ENCODE data around the gene EIF5B. TPM values are rescaled to one million over a fixed set of nuclear protein-coding genes. Genes with fewer than 3 reads are reported as not detected.

EIF5B gene
- total and polyA plus RNA-seq, 2 of the 4 experiments (the other 2 are of a cell fraction) = 19.7 to 21.8 TPM

DNA sequence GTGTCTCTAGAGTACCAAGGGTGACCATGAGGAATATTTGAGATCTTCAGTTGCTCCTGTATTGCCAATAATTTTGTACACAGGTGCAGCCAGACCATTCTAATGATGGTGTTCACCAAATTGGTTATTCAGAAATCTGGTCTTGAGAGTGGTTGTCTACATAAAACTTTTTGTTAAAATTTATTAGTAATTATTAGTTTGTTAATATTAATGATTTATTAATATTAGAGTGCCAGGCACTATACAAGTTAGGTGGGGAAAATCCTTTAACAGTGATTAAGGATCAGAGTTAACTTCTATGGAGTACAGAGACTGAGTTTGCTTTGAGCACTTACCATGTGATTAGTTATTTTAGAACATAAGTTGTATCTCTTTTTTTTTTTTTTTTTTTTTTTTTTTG lies 9.0 kb downstream of the EIF5B start:
- intact Hi-C loops (cut with micrococcal nuclease) (no loop called here), dilution Hi-C loops (cut with HindIII; ENCODE audit: low sequenced_read_pairs, unreplicated experiment) (no loop called here)
- CTCF ChIA-PET = interaction anchor here (0.9 kb wide), 1 partner anchor 10 kb away, joined by 3 read pairs; the partner anchor contains the start of gene TXNDC9

More for the DNA sequence above, 9.0 kb downstream of the EIF5B start:
- Histone ChIP-seq H3K79me1 (ENCODE audit: low read depth in 1 of 2, low read length in 2 of 2) (peaks cover 10 to 41% of the 10 kb centered on the region in 2 experiments), H3K9ac (ENCODE audit: low read depth, low read length) (no peak overlapping the region), H3K36me3 (ENCODE audit: control insufficient read depth, insufficient read depth, low read length) (no peaks in the 10 kb centered on the region), H3K9me3 (ENCODE audit: control insufficient read depth, insufficient read depth, low read length) (no peaks in the 10 kb centered on the region), H3K27ac (ENCODE audit: insufficient read depth, low read length) (no peak overlapping the region), H3K9me1 (ENCODE audit: insufficient read depth, low read length) (peaks cover 3% of the 10 kb centered on the region; the same call in 1 of the 2 replicates), H3K23ac (ENCODE audit: low read depth, low read length) (no peak overlapping the region), H4K5ac (ENCODE audit: low read depth, low read length) (no peak overlapping the region), H2AK5ac (ENCODE audit: low read depth, low read length) (no peak overlapping the region), H4K91ac (ENCODE audit: insufficient read depth, low read depth, low read length) (no peak overlapping the region), H3K4me1 (ENCODE audit: control insufficient read depth, insufficient read depth, low read length) (no peaks in the 10 kb centered on the region), H3K4me2 (ENCODE audit: low read depth, low read length) (no peak overlapping the region), H2BK5ac (ENCODE audit: low read depth, low read length, poor library complexity, severe bottlenecking) (no peak overlapping the region), H3K56ac (ENCODE audit: extremely low read depth, insufficient read depth, low read length) (no peak overlapping the region), H4K20me1 (ENCODE audit: insufficient read depth, low read length) (peaks cover 62% of the 10 kb centered on the region), H3K27me3 (ENCODE audit: control insufficient read depth, insufficient read depth, low read length) (no peaks in the 10 kb centered on the region), H2BK20ac (ENCODE audit: low read depth, low read length) (no peak overlapping the region), H3K4ac (ENCODE audit: low read depth, low read length) (no peak overlapping the region), H2BK120ac (ENCODE audit: low read depth, low read length) (no peak overlapping the region), H3K18ac (ENCODE audit: low read depth, low read length) (no peak overlapping the region), H3K4me3 (ENCODE audit: insufficient read depth, low read depth, low read length) (no peak overlapping the region), H2BK15ac (ENCODE audit: low read depth, low read length) (no peak overlapping the region), H2AK9ac (replicated peaks; ENCODE audit: low read depth, low read length, poor library complexity) (no peak overlapping the region), H4K8ac (ENCODE audit: low read depth in 2 of 2, low read length in 2 of 2) (no peak overlapping the region), H3K14ac (replicated peaks; ENCODE audit: low read depth, low read length) (no peak overlapping the region), H2AFZ (replicated peaks; ENCODE audit: low read length, poor library complexity) (no peak overlapping the region)
- no TSS peak for BruUV-seq (replicated peaks)
- POLR2A ChIA-PET (ENCODE audit: unreplicated experiment) = no interaction called here
- in situ Hi-C loops (cut with MboI; ENCODE audit: low sequenced_read_pairs) = no loop called here
- TF ChIP-seq RCOR1 (IDR thresholded peaks at IDR 0.05; ENCODE audit: insufficient replicate concordance, low read length) (no peak), MAZ (IDR thresholded peaks at IDR 0.05; ENCODE audit: borderline replicate concordance, low read depth, low read length) (no peak), CHD1 (IDR thresholded peaks at IDR 0.05; ENCODE audit: low read depth, low read length) (no peak), MXI1 (IDR thresholded peaks at IDR 0.05; ENCODE audit: borderline replicate concordance, low read depth, low read length) (no peak)
- TF ChIP-seq, protein P1, sequence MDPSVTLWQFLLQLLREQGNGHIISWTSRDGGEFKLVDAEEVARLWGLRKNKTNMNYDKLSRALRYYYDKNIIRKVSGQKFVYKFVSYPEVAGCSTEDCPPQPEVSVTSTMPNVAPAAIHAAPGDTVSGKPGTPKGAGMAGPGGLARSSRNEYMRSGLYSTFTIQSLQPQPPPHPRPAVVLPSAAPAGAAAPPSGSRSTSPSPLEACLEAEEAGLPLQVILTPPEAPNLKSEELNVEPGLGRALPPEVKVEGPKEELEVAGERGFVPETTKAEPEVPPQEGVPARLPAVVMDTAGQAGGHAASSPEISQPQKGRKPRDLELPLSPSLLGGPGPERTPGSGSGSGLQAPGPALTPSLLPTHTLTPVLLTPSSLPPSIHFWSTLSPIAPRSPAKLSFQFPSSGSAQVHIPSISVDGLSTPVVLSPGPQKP (IDR thresholded peaks at IDR 0.05; ENCODE audit: borderline replicate concordance, low read depth, low read length) = no peak
- DNase-seq (no peak), ATAC-seq (ENCODE audit: low read depth) (no peak)
